HG02623 (cell line): ENCODE measurements around the gene NDUFC2.
"Not testable (repeated sequence)": the region's sequence is repeated elsewhere in the genome, so short reads cannot be mapped to it uniquely, and the experiment has no call there.

Experiments
- ATAC-seq: cut with Tn5 transposase; IDR thresholded peaks from one replicate; pipeline ENCODE4 v1.9.1; 2021; ENCODE audit warnings: moderate library complexity; ENCODE audit not compliant: unreplicated experiment

The NDUFC2 gene

DNA sequence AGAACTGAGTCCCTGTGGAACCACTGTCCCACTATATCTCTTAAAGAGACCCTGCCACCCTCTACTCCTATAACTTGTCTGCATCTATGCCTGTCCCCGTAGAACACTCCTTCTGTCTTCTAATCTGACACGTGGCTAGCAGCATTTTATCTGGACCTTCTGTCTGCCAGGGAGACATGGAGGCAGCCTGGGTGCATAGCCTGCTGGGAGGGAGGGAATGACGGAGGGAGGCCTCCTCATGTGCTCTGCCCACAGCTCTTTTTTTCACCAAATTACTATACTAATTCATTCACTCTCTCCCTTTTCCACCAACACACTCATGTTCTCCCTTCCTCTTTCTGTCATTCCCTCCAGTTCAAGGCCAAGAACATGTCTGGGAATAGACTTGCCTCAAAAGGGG is 23.6 kb downstream of the NDUFC2 start:
- ATAC-seq: no peak

DNA sequence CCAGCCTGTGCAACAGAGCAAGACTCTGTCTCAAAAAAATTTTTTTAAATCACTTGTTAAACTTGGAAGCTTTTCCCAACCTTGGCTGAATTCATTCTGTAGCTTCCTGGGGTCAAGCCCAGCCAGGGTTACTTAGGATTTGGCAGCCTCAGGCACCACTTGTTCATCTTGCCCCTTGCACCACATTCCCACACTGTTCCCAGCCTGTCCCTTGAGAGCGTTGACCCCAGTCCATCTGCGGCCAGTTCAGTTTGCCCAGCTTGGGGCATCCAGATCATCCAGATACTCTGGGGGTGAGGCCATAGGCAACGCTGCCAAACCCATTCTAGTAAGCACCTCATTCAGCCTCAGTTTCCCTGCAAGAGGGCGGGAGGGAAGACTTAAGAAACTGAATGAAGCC is 24.7 kb downstream of the NDUFC2 start:
- no peak for ATAC-seq

DNA sequence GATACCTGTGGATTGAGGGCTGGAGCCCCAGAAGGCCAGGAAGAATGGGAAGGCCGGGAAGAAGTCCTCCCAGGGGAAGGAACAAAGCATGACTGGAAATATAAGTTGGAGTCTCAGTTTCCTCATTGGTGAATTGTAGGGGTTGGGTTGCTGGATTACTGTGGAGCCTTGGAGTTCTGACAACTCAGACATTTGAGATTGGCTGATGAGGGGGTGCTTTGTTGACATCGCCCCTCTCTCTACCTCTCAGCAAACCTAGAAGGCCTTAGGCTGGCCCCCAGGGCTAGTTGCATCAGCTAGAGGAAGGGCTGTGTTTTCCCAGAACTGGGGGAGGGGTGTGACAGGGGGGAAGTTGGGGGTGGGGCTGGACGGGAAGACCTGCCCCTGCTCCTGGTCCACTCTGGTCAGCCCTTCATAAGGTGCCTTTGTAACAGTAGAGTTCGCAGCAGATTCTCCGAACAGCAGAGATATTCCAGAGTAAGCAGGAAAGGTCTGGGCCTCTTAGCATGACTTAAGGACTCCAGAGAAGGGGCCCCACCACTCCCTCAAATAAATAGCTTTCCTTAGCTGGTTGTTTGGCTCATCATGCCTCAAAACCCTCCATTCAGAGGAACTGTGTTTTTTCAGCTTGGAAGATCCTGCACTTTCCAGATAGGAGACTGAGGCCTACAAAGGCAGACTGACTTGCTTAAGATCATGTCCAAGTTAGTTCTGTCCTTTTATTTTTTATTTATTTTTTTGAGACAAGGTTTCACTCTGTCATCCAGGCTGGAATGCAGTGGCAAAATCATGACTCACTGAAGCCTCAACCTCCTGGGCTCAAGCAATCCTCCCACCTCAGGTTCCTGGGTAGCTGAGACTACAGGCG is 28.5 kb downstream of the NDUFC2 start:
- no peak for ATAC-seq

DNA sequence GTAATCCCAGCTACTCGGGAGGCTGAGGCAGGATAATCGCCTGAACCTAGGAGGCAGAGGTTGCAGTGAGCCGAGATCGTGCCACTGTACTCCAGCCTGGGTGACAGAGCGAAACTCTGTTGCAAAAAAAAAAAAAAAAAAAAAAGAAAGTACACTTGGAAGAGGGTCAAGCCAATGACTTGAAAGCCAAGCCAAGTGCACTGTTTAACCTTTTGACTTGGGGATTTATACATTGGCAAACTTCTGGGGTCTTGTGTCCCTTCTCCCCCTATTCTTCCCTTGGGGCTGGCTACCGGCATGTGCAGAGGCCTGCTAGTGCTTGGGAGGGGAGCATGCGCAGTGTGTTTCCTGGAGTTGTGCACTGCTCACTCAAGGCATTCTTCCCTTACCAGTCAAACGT is 30.3 kb downstream of the NDUFC2 start:
- ATAC-seq: no peak

DNA sequence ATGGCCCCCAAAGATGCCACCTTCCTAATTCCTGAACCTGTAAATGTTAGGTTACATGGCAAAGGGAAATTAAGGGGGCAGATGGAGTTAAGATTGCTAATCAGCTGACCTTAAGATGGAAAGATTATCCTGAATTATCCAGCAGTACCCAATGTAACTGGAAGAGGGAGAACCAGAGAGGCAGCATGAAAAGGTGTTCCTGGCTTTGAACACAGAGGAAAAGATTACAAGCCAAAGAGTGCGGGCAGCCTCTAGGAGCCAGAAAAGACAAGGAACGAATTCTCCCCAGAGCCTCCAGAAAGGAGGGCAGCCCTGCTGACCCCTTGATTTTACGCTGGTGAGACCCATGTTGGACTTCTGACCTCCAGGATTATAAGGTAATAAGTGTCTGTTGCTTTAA is 31.1 kb downstream of the NDUFC2 start:
- no peak for ATAC-seq

DNA sequence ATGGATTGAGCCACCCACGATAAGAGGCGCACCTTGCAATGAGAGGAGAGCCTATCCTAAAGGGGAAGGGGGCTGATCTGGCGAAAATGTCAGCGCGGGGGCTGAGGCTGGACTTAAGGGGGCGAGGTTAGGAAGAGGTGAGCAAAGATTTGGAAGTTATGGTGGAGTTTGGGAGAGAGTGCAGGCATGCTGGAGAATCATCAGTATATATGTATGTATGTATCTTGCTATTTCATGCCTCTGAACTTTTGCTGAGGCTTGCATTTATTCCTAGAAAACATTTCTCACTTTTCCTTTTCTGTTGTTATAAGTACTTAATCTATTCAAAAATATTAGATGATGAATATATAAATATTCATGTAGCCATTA is 33.2 kb downstream of the NDUFC2 start:
- no peak for ATAC-seq

DNA sequence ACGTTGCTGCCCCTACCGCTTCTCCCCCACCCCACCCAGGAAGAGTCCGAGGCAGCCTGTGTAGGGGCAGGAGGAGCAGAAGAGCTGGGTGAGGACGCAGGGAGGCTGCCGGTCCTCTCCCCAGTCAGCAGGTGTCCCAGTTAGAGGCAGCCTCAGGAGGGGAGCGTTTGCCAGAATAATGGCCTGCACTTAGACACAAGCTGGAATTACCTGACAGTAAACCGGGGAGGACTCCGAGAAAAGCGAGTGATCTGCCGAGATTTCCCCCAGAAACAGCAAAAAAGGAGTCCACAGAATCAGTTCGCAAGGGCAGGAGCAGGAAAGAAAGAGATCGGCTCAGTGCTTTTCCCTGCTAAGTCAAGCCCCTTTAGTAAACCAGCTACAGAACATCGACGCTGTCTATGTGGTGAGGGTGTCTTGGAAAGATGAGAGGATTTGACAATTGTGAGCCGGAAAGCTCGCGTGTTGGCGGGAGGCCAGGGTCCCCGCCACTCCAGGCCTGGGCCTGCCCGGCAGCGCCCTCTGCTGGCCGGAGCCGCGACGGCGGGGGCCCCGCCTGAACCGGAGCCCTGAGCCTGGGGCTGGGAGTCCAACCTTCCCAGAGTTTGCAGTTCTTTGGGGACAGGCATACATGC is 33.7 kb downstream of the NDUFC2 start:
- ATAC-seq: peak; percentile 53

DNA sequence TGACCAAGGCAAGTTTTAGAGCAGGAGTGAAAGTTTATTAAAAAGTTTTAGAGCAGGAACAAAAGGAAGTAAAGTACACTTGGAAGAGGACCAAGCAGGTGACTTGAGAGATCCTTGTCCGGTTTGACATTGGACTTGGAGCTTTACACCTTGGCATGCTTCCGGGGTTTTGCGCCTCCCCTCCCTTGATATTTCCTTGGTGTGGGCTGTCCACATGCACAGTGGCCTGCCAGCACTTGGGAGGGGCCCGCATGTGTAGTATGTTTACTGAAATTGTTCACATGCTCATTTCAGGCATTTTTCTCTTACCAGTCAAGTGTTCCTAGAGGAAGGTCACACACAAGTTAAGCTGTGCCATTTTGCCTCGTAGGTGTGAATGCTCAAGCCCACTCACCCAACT is 35.0 kb downstream of the NDUFC2 start:
- ATAC-seq: no peak

DNA sequence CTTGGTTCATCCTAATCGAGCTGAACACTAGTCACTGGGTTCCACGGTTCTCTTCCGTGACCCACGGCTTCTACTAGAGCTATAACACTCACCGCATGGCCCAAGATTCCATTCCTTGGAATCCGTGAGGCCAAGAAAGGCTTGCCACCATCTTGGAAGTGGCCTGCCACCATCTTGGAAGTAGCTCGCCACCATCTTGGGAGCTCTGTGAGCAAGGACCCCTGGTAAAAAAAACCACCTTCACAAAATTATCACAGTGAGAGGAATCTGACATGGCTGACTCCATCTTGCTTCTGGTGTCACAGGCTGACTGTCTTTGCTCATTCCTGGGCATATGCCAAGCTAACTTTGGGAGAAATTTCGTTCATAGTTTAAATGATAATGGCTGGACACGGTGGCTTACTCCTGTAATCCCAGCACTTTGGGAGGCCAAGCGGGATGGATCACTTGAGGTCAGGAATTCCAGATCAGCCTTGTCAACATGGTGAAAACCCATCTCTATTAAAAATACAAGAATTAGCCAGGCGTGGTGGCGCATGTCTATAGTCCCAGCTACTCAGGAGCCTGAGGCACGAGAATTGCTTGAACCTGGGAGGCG is 37.7 kb downstream of the NDUFC2 start:
- no peak for ATAC-seq

DNA sequence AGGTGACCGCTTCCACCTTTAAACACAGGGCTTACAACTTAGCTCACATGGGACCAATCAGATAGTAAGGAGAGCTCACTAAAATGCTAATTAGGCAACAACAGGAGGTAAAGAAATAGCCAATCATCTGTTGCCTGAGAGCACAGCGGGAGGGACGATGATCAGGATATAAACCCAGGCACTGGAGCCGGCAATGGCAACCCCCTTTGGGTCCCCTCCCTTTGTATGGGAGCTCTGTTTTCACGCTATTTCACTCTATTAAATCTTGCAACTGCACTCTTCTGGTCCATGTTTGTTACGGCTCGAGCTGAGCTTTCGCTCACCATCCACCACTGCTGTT is 38.3 kb downstream of the NDUFC2 start:
- not testable (repeated sequence) for ATAC-seq

DNA sequence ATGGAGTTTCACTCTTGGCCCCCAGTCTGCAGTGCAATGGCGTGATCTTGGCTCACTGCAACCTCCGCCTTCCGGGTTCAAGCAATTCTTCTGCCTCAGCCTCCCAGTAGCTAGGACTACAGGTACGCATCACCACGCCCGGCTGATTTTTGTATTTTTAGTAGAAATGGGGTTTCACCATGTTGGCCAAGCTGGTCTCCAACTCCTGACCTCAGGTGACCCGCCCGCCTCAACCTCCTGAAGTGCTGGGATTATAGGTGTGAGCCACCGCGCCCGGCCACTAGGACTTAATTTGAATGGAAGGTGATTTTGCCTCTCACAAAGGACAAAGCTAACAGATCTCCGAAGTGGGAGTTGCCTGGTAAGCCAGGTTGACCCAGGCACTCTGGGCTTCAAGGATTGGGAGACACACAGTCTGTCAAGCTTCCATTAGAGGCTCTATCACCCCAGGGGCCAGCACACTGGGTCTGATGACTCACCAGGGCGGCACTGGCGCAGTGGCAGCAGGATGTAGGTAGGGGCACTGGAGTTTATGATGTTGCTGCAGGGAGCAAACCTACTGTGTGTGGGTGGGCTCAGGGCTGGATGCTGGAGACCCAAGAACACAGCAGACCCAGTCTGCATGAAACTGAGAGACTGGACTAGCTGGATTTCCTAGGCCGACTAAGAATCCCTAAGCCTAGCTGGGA is 38.8 kb downstream of the NDUFC2 start:
- no peak for ATAC-seq

DNA sequence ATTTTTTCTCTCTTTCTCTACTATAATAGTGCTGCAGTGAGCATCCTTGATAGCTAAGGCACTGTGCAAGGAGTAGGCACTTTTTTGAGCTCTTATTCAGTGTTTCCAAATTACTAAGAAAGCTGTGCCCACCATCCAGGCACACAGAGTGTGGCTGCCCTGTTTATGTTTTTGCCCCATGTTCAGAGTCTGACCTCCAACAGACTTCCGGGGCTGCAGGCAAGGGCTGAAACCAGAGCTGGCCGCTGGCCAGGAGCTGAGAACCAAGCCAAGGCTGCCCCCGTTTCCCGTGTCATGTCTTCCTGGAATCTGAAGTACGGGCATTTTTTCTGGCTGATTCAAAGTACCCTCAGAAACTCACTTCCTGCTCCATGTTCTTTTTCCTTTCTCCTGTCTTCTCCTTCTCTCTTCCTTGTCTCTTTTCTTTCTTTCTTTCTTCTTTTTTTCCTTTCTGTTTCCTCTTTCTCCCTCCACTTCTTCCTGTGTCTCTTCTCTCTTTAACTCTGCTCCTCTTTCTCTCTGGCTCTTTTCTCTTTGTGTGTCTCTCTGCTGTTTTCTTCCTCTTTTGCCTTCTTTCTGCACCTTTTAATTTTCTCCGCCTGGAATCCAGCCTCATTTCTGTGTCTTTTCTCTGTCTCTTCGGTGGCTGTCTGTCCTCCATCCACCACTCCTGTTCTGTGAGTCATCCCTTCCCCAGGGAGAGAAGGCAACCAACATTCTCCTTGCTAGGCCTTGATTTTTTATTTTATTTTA is 39.6 kb downstream of the NDUFC2 start:
- no peak for ATAC-seq

DNA sequence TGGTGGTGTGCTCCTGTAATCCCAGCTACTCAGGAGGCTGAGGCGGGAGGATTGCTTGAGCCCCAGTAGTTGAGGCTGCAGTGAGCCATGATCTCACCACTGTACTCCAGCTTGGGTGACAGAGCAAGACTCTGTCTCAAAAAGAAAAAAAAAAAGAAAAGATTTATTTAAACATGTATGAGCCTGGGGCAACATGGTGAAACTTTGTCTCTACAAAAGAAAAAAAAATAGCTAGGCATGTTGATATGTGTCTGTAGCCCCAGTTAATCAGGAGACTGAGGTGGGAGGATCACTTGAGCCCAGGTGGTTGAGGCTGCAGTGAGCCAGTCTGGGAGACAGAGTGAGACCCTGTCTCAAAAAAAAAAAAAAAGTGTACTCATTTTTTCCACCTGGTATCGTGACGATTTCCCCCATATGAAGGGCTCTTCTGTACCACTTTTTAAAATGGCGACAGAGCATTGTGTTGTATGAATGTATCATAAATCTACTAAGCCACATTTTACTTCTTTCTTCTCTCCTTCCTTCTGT is 40.2 kb downstream of the NDUFC2 start:
- ATAC-seq: no peak

DNA sequence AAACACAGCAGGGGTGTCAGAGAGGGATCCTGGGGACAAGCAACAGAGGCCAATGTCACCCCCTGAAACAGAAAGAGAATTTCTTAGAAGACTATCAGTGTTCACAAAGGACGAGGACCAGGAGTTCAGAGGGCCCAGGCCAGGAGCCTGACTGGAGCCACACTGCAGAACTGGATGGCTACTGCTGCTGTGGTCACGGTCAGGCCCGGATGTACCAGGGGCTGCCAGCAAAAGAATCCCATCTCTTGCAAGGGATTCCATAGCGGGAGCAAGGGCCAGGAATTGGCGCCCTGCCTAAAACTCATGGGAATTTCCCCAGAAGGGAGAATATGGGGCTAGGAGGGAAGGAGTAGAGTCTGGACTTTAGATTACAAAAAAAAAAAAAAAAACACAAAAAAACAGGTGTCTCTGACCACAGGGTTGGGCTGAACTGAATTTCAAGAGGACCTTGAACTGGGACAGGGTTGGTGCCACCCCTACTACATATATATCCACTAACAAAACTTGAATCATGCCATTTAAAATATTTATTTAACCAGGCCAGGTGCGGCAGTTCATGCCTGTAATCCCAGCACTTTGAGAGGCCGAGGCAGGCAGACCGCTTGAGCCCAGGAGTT is 40.9 kb downstream of the NDUFC2 start:
- ATAC-seq: no peak

DNA sequence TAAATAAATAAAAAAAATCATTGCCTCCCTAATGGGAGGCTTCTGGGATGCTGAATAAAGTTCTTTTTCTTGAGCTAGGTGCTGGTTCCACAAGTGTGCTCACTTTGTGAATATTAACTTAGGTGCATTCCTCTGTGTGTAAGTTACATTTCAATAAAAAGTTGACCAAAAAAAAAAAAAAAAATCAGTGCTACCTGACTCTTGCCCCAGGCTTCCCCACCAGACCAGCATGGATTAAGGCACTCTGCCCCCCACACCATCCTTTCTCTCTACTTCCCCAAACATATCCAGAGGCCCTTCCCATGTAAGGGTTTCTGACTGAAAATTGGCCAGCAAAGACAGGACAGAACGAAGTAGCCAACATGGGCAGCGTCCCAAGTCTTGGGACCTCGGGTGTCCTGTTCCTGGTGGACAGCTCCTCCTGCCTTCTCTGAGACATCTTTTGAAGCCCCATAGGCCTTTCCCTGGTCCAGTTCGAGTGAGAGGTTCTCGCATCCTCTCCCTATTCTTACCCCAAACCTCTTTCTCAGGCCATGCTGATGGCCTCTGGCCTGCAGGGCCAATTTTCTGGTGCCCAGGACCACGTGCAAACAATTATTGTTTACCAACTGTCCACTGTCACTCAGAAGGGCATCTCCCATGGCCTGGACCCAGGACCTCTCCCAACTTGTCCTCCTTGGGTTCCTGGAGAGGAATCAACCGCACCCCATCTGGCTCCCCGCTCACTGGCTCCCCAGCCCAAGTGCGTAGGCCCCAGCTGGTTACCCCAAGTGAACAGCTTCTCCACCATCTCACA is 41.6 kb downstream of the NDUFC2 start:
- ATAC-seq: no peak

DNA sequence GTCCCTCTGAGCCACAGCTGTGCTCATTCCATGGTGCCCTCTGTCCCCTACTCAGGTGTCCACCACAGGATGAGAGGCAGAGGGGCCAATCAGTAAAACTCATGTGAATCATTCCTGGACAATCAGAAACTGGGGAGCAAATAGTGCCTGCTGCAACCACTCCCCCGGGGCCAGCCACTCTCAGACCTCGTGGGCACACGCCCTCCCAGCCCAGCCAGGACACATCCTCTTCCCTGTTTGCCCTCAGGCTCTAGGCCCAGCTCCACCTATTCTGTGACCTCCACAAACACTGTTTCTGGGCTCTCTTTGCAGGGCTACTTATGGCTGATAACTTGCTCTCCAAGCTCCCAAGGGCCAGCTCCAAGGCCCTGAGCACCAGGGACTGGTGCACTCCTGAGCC is 42.6 kb downstream of the NDUFC2 start:
- ATAC-seq: no peak

DNA sequence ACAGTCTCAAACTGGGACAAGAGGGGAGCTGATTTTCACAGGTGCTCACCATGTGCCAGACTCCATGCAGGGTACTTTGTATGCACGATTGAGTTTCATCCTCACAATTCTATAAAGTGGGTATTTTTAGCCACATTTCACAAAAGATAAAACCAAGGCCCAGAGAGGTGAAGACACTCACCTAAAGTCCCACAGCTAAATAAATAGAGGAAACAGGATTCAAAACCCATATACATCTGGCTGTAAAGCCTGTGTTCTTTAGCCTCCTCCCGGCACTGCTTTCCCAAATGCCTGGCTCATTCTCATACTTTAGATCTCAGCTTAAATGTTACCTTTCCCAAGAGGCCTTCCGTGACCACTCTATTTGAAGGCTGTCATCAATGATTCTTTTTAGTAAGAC is 43.3 kb downstream of the NDUFC2 start:
- ATAC-seq: no peak

DNA sequence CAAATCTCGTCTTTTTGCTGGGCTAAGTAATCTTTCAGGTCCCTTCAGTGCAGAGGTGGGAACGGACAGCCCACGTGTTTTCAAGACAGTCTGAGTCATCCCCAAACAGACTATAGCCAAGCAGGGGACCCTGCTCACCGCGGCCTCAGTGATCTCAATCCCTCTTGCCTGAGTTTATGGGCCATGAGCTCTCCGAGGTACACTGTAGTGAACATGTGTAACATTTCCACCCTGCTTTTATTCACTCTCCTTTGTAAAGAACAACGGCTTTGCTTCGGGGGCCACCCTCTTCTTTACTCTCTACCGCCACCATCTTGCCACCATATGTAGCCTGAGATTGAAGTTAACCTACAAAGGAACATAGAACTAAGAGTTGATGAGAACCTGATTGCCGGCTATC is 45.0 kb downstream of the NDUFC2 start:
- ATAC-seq: no peak

DNA sequence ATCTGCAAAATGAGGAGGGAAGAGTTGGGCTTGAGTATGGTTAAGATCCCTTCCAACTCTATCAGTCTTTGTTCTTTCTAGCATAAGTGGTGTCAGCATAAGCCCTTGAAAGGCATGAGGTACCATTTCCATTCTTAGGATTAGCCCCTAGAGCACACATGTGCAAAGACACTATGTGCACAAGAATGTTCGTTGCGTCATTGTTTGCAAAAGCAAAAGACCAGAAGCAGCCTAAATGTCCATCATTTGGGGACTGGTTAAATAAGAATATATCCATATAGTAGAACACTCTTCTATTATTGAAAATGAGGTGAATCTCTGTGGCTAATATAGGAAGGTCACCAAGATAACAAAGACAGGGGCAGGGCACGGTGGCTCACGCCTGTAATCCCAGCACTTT is 46.6 kb downstream of the NDUFC2 start:
- ATAC-seq: no peak

DNA sequence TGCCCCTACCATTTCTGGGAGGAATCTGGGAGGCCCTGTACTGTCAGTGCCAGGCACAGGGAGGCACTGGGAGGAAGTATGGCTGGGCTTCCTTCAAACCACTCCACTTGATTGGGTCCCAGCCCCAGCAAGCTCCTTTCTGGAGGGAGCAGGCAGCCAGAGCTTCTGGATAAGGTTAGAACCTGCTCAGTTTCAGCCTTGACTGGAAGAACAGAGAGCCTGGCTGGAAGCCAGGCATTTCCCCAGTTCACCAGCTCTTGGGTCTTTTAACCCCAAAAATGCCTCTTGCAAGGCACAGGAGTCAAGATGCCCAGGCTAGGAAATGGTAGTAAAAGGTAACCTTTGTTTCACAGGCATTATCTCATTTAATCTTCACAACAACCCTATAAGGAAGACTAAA is 47.6 kb downstream of the NDUFC2 start:
- no peak for ATAC-seq
